Measurements from ENCODE around the gene ORMDL3. TPM values are rescaled to one million over a fixed set of nuclear protein-coding genes. Genes with fewer than 3 reads are reported as not detected.
"Not testable (repeated sequence)": the region's sequence is repeated elsewhere in the genome, so short reads cannot be mapped to it uniquely, and the experiment has no call there.

The ORMDL3 gene
- total RNA-seq, 4 donors from 2014 or later, result 33.0 to 97.4 (median 79.0) TPM

DNA sequence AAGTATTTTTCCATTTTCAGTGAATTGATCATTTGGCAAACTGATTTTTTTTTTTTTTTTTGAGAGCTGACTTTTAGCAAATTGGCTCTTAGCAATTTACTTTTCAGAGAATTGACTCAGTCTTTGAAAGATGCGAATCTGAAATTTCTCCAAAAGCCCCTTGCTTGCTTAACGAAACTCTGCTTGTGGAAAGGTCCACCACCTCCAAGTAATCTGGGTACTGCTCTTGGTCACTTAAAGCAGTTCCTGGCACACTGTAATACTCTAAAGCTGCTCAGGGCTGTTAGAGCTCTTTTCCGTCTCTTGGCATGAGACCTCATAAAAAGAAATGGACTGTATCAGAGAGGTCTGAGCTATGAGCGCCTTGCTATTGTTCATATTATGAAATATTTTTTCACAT, 11.8 kb downstream of the ORMDL3 start:
- Histone ChIP-seq H3K4me3 (peak overlapping the region in 1 of 4 donors; percentile 44), H3K4me1 (peaks cover 0 to 15% (median 0%) of the 10 kb centered on the region in 4 donors), H3K27me3 (no peaks in the 10 kb centered on the region), H3K36me3 (peaks cover 0 to 28% (median 0%) of the 10 kb centered on the region in 3 donors), H3K27ac (peak overlapping the region in 2 of 4 donors; percentile 15 to 89), H3K9me3 (no peaks in the 10 kb centered on the region)
- DNase-seq, result no peak
- TF ChIP-seq POLR2A (IDR thresholded peaks at IDR 0.05), result no peak

GRCh38 chr17:39913989-39914388, 13.4 kb downstream of the ORMDL3 start:
- H3K9me3 ChIP-seq, result no peaks in the 10 kb centered on the region
- no peak overlapping the region for H3K4me3 ChIP-seq
- no peaks in the 10 kb centered on the region for H3K27me3 ChIP-seq
- DNase-seq, result no peak
- H3K27ac ChIP-seq, result no peak overlapping the region
- H3K4me1 ChIP-seq, result peaks cover 0 to 10% (median 0%) of the 10 kb centered on the region in 4 donors
- TF ChIP-seq POLR2A (IDR thresholded peaks at IDR 0.05) (no peak), CTCF (IDR thresholded peaks at IDR 0.05) (no peak)
- peaks cover 0 to 41% (median 0%) of the 10 kb centered on the region in 3 donors for H3K36me3 ChIP-seq

- Histone ChIP-seq H3K36me3 (peaks cover 0 to 59% (median 0%) of the 10 kb centered on the region in 3 donors), H3K4me1 (no peaks in the 10 kb centered on the region)
Measured at GRCh38 chr17:39908789-39909352, 18.5 kb downstream of the ORMDL3 start.

DNA sequence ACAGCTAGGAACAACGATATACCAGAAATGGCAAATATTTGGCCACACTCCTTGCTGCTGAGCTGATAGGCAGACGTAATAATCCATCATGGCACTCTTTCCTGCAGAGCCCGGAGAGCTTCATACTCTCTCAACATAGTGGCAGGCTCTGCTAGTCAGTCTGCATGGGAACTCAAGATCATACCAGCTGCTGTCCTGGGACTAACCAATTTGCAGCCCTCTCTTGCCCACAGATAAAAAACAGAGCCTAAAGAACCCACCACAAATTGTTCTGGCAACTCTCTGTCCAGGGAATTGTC, 22.5 kb downstream of the ORMDL3 start:
- no peak for DNase-seq
- no peak overlapping the region for H3K4me3 ChIP-seq
- no peaks in the 10 kb centered on the region for H3K27me3 ChIP-seq
- H3K36me3 ChIP-seq, result peaks cover 0 to 48% (median 0%) of the 10 kb centered on the region in 3 donors
- no peak overlapping the region for H3K27ac ChIP-seq
- no peaks in the 10 kb centered on the region for H3K9me3 ChIP-seq
- TF ChIP-seq POLR2A (IDR thresholded peaks at IDR 0.05) (no peak), CTCF (IDR thresholded peaks at IDR 0.05) (no peak)
- no peaks in the 10 kb centered on the region for H3K4me1 ChIP-seq

More at GRCh38 chr17:39908789-39909352, 18.5 kb downstream of the ORMDL3 start:
- no peak overlapping the region for H3K27ac ChIP-seq
- H3K4me3 ChIP-seq, result no peak overlapping the region
- no peaks in the 10 kb centered on the region for H3K27me3 ChIP-seq
- DNase-seq, result peak in 1 of 3 donors; percentile 13
- TF ChIP-seq CTCF (IDR thresholded peaks at IDR 0.05) (no peak), POLR2A (IDR thresholded peaks at IDR 0.05) (no peak)
- no peaks in the 10 kb centered on the region for H3K9me3 ChIP-seq

DNA sequence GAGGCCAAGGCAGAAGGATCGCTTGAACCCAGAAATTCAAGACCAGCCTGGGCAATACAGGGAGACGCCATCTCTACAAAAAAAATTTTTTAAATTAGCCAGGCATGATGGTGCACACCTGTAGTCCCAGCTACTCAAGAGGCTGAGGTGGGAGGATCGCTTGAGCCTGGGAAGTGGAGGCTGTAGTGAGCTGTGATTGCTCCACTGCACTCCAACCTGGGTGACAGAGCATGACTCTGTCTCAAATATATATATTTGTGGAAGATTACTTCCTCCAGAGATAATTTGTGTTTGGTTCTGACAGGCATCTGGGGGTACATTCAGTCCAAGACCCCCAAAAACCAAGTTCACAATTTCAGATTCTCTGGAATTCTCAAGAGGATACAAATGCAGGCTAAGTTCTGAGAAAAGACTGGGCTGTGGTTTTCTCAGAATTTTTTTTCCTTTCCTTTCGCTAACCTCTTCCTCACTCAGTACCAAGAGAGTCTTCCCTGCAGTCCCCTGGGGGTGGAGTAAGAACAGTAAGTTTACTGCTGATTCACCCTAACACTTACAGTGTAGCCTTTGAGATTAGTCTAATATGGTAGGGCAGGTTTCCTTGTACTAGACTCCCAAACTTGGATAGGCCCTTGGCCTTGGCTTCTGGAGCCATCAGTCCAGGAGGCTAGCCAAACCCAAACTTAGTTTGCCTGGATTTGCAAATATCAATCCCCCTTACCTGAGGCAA, 24.1 kb downstream of the ORMDL3 start:
- Histone ChIP-seq H3K36me3 (peaks cover 0 to 36% (median 0%) of the 10 kb centered on the region in 3 donors), H3K9me3 (no peaks in the 10 kb centered on the region), H3K27me3 (no peaks in the 10 kb centered on the region), H3K27ac (no peak overlapping the region), H3K4me3 (no peak overlapping the region), H3K4me1 (no peaks in the 10 kb centered on the region)
- no peak for TF ChIP-seq CTCF (IDR thresholded peaks at IDR 0.05)
- TF ChIP-seq POLR2A (IDR thresholded peaks at IDR 0.05), result no peak
- peak in 1 of 3 donors; percentile 3 for DNase-seq

DNA sequence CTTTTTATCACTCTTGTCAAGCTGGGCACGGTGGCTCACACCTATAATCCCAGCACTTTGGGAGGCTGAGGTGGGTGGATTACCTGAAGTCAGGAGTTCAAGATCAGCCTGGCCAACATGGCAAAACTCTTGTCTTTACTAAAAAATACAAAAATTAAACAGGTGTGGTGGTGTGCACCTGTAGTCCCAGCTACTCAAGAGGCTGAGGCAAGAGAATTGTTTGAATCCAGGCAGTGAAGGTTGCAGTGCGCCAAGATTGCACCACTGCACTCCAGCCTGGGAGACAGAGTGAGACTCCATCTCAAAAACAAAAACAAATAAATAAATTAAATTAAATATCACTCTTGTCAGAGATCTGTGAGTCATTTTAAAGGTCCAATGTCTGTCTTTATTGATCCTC, 25.4 kb downstream of the ORMDL3 start:
- peaks cover 0 to 30% (median 0%) of the 10 kb centered on the region in 3 donors for H3K36me3 ChIP-seq
- H3K27ac ChIP-seq, H3K9me3 ChIP-seq, DNase-seq, H3K27me3 ChIP-seq, H3K4me3 ChIP-seq, H3K4me1 ChIP-seq: not testable (repeated sequence)
